Keratinocyte (primary cell): Measurements from ENCODE around the gene TNFSF8.

Experiments used
- CTCF ChIP-seq, 3 experiments: IDR thresholded peaks in 1 of 3; conservative IDR thresholded peaks in 1 of 3; optimal IDR thresholded peaks in 1 of 3; 2 replicates in 2 of 3; 3 replicates in 1 of 3; pipeline versions ENCODE3 to v1.5.1; 2011; ENCODE audit warnings: low read length in 3 of 3, mild to moderate bottlenecking in 3 of 3, moderate library complexity in 2 of 3, control low read depth in 1 of 3, inconsistent platforms in 1 of 3; ENCODE audit not compliant: insufficient read depth in 2 of 3; ENCODE audit errors: extremely low read depth in 1 of 3
- EZH2 ChIP-seq: IDR thresholded peaks from one replicate; pipeline ENCODE4 v1.6.1; 2012; ENCODE audit warnings: inconsistent platforms, mild to moderate bottlenecking, low read length, moderate library complexity

GRCh38 chr9:114895521-114895991, 34.8 kb downstream of the TNFSF8 start:
- TF ChIP-seq CTCF (optimal IDR thresholded peaks at IDR 0.05 in 1 of 3, IDR thresholded peaks at IDR 0.05 in 1 of 3, conservative IDR thresholded peaks at IDR 0.05 in 1 of 3; ENCODE audit: extremely low read depth in 1 of 3, insufficient read depth in 2 of 3, low read length in 3 of 3) (no peak), EZH2 (no peak)
